HUES48 (cell line): ENCODE data around the gene TMEM131L.

ENCODE experiments used
- H3K27ac ChIP-seq: one replicate; pipeline ENCODE4 v1.7.0; 2013; ENCODE audit warnings: low read depth, low read length, inconsistent platforms
- H3K27me3 ChIP-seq: 2 replicates; pipeline ENCODE4 v1.6.1; 2013; ENCODE audit warnings: mild to moderate bottlenecking, low read length; ENCODE audit not compliant: control insufficient read depth, insufficient read depth
- H3K36me3 ChIP-seq: 2 replicates; pipeline ENCODE4 v1.6.1; 2013; ENCODE audit warnings: low read length; ENCODE audit not compliant: control insufficient read depth, insufficient read depth
- H3K4me1 ChIP-seq: 2 replicates; pipeline ENCODE4 v1.6.1; 2013; ENCODE audit warnings: mild to moderate bottlenecking, low read length; ENCODE audit not compliant: control insufficient read depth, insufficient read depth
- H3K4me3 ChIP-seq: 2 replicates; pipeline ENCODE4 v1.5.1; 2013; ENCODE audit warnings: mild to moderate bottlenecking, low read depth, low read length
- H3K9ac ChIP-seq: 2 replicates; pipeline ENCODE4 v1.6.1; 2013; ENCODE audit warnings: mild to moderate bottlenecking, low read depth, low read length, moderate library complexity
- H3K9me3 ChIP-seq: 2 replicates; pipeline ENCODE4 v1.6.1; 2013; ENCODE audit warnings: low read length; ENCODE audit not compliant: control insufficient read depth, insufficient read depth

TMEM131L gene

GRCh38 chr4:153646261-153646660, 180.1 kb downstream of the TMEM131L start:
- no peak overlapping the region for H3K4me3 ChIP-seq
- peaks cover 4% of the 10 kb centered on the region; the same call in 1 of the 2 replicates for H3K4me1 ChIP-seq
- H3K9me3 ChIP-seq: peaks cover 6% of the 10 kb centered on the region; the same call in 1 of the 2 replicates
- H3K27me3 ChIP-seq: no peaks in the 10 kb centered on the region
- no peak overlapping the region for H3K9ac ChIP-seq
- no peak overlapping the region for H3K27ac ChIP-seq
- H3K36me3 ChIP-seq: no peaks in the 10 kb centered on the region

- Histone ChIP-seq H3K4me1 (peaks cover 11% of the 10 kb centered on the region; the same call in 1 of the 2 replicates), H3K27ac (no peak overlapping the region), H3K36me3 (no peaks in the 10 kb centered on the region), H3K9ac (no peak overlapping the region), H3K9me3 (peaks cover 6% of the 10 kb centered on the region; the same call in 1 of the 2 replicates), H3K4me3 (no peak overlapping the region), H3K27me3 (no peaks in the 10 kb centered on the region)
Measured at GRCh38 chr4:153646978-153647377, 180.8 kb downstream of the TMEM131L start.

GRCh38 chr4:153647975-153648374, 181.8 kb downstream of the TMEM131L start:
- H3K27ac ChIP-seq: no peak overlapping the region
- H3K9me3 ChIP-seq: peaks cover 6% of the 10 kb centered on the region; the same call in 1 of the 2 replicates
- H3K27me3 ChIP-seq: no peaks in the 10 kb centered on the region
- H3K4me3 ChIP-seq: no peak overlapping the region
- peaks cover 13% of the 10 kb centered on the region; the same call in 1 of the 2 replicates for H3K4me1 ChIP-seq
- no peaks in the 10 kb centered on the region for H3K36me3 ChIP-seq
- H3K9ac ChIP-seq: no peak overlapping the region

GRCh38 chr4:153649572-153649991, 183.4 kb downstream of the TMEM131L start:
- no peak overlapping the region for H3K9ac ChIP-seq
- H3K36me3 ChIP-seq: no peaks in the 10 kb centered on the region
- H3K4me1 ChIP-seq: peaks cover 13% of the 10 kb centered on the region; the same call in 1 of the 2 replicates
- H3K4me3 ChIP-seq: no peak overlapping the region
- H3K27ac ChIP-seq: no peak overlapping the region
- H3K9me3 ChIP-seq: peaks cover 6% of the 10 kb centered on the region; the same call in 1 of the 2 replicates
- no peaks in the 10 kb centered on the region for H3K27me3 ChIP-seq

- no peak overlapping the region for H3K27ac ChIP-seq
- H3K9me3 ChIP-seq: no peaks in the 10 kb centered on the region
- no peak overlapping the region for H3K4me3 ChIP-seq
- H3K9ac ChIP-seq: no peak overlapping the region
- H3K27me3 ChIP-seq: no peaks in the 10 kb centered on the region
- H3K36me3 ChIP-seq: no peaks in the 10 kb centered on the region
- peaks cover 13% of the 10 kb centered on the region; the same call in 1 of the 2 replicates for H3K4me1 ChIP-seq
Measured at GRCh38 chr4:153651116-153651515, 185.0 kb downstream of the TMEM131L start.

GRCh38 chr4:153651587-153651986, 185.4 kb downstream of the TMEM131L start:
- Histone ChIP-seq H3K9me3 (no peaks in the 10 kb centered on the region), H3K4me1 (peaks cover 13% of the 10 kb centered on the region; the same call in 1 of the 2 replicates), H3K27ac (no peak overlapping the region), H3K27me3 (no peaks in the 10 kb centered on the region), H3K9ac (no peak overlapping the region), H3K4me3 (no peak overlapping the region), H3K36me3 (no peaks in the 10 kb centered on the region)

- no peak overlapping the region for H3K9ac ChIP-seq
- no peak overlapping the region for H3K27ac ChIP-seq
- no peaks in the 10 kb centered on the region for H3K9me3 ChIP-seq
- H3K27me3 ChIP-seq: no peaks in the 10 kb centered on the region
- peaks cover 13% of the 10 kb centered on the region; the same call in 1 of the 2 replicates for H3K4me1 ChIP-seq
- H3K4me3 ChIP-seq: no peak overlapping the region
- H3K36me3 ChIP-seq: no peaks in the 10 kb centered on the region
Measured at GRCh38 chr4:153652051-153652784, 186.1 kb downstream of the TMEM131L start.

GRCh38 chr4:153655002-153655541, 188.9 kb downstream of the TMEM131L start:
- H3K27ac ChIP-seq: no peak overlapping the region
- no peak overlapping the region for H3K9ac ChIP-seq
- H3K4me1 ChIP-seq: peaks cover 13% of the 10 kb centered on the region; the same call in 1 of the 2 replicates
- no peaks in the 10 kb centered on the region for H3K36me3 ChIP-seq
- no peaks in the 10 kb centered on the region for H3K27me3 ChIP-seq
- no peaks in the 10 kb centered on the region for H3K9me3 ChIP-seq
- H3K4me3 ChIP-seq: no peak overlapping the region

- Histone ChIP-seq H3K9ac (no peak overlapping the region), H3K36me3 (no peaks in the 10 kb centered on the region), H3K9me3 (no peaks in the 10 kb centered on the region), H3K4me3 (no peak overlapping the region), H3K27ac (no peak overlapping the region), H3K4me1 (peaks cover 12% of the 10 kb centered on the region; the same call in 1 of the 2 replicates), H3K27me3 (no peaks in the 10 kb centered on the region)
Measured at GRCh38 chr4:153655928-153656327, 189.8 kb downstream of the TMEM131L start.

GRCh38 chr4:153661215-153661822, 195.2 kb downstream of the TMEM131L start:
- Histone ChIP-seq H3K9me3 (peaks cover 7% of the 10 kb centered on the region; the same call in 1 of the 2 replicates), H3K4me1 (no peaks in the 10 kb centered on the region), H3K4me3 (no peak overlapping the region), H3K27ac (no peak overlapping the region), H3K9ac (no peak overlapping the region), H3K27me3 (no peaks in the 10 kb centered on the region), H3K36me3 (no peaks in the 10 kb centered on the region)

GRCh38 chr4:153661908-153662307, 195.7 kb downstream of the TMEM131L start:
- Histone ChIP-seq H3K4me3 (no peak overlapping the region), H3K9me3 (peaks cover 7% of the 10 kb centered on the region; the same call in 1 of the 2 replicates), H3K27ac (no peak overlapping the region), H3K27me3 (no peaks in the 10 kb centered on the region), H3K9ac (no peak overlapping the region), H3K36me3 (no peaks in the 10 kb centered on the region), H3K4me1 (no peaks in the 10 kb centered on the region)
